ENCODE data around the gene CPSF7. TPM values are rescaled to one million over a fixed set of nuclear protein-coding genes. Genes with fewer than 3 reads are reported as not detected.

Gene CPSF7
- total and polyA plus RNA-seq, 10 of the 15 experiments (the other 5 are each of a cell fraction or from before 2014, with no cell fraction given) = 14.9 to 93.1 (median 60.9) TPM

- TF ChIP-seq MAX (IDR thresholded peaks at IDR 0.05; ENCODE audit: low read depth, low read length) (no peak), JUNB (IDR thresholded peaks at IDR 0.05) (no peak), NFIC (IDR thresholded peaks at IDR 0.05; ENCODE audit: low read depth, low read length) (peak; percentile 83), ZBED1 (IDR thresholded peaks at IDR 0.05; ENCODE audit: borderline replicate concordance) (peak; percentile 47; the same call in 1 of the 2 replicates), PAX5 (IDR thresholded peaks at IDR 0.05; ENCODE audit: borderline replicate concordance, low read depth, low read length) (peak; percentile 95), MYB (IDR thresholded peaks at IDR 0.05; ENCODE audit: borderline replicate concordance, low read depth, low read length) (0 out of 2 replicates have a peak, but pooled peaks have one; percentile 85), MEF2A (IDR thresholded peaks at IDR 0.05; ENCODE audit: insufficient read depth, low read depth, low read length) (peak; percentile 63), REST (IDR thresholded peaks at IDR 0.05; ENCODE audit: low read depth, low read length) (no peak), PKNOX1 (IDR thresholded peaks at IDR 0.05) (peak; percentile 84)
Measured at GRCh38 chr11:61369372-61370348, 60.1 kb downstream of the CPSF7 start (continued).
